HG03521 (cell line): ENCODE measurements around the gene AGFG2.

Experiments
- ATAC-seq: cut with Tn5 transposase; IDR thresholded peaks from one replicate; pipeline ENCODE4 v1.9.1; 2021; ENCODE audit warnings: mild to moderate bottlenecking, moderate library complexity; ENCODE audit not compliant: unreplicated experiment

Gene AGFG2

GRCh38 chr7:100583132-100584053 lies 44.4 kb downstream of the AGFG2 start:
- ATAC-seq: no peak

GRCh38 chr7:100584054-100584682 lies 45.2 kb downstream of the AGFG2 start:
- no peak for ATAC-seq

GRCh38 chr7:100584683-100585510 lies 45.9 kb downstream of the AGFG2 start:
- no peak for ATAC-seq

- peak; percentile 16 for ATAC-seq
Measured at GRCh38 chr7:100585511-100586265, 46.7 kb downstream of the AGFG2 start, which contains the start of gene LRCH4. Gene LRCH4 (minus strand): TSS chr7:100586129. CDS start chr7:100586100, 29 bp downstream.

GRCh38 chr7:100586266-100587025 lies 47.4 kb downstream of the AGFG2 start, which contains the start of gene FBXO24:
Gene FBXO24 (plus strand): TSS chr7:100586328. CDS start chr7:100586626, 298 bp downstream.
- peak; percentile 84 for ATAC-seq

- no peak for ATAC-seq
Measured at GRCh38 chr7:100588438-100588837, 49.4 kb downstream of the AGFG2 start.

GRCh38 chr7:100589341-100589947 lies 50.4 kb downstream of the AGFG2 start:
- no peak for ATAC-seq

- ATAC-seq: no peak
Measured at GRCh38 chr7:100590077-100590737, 51.2 kb downstream of the AGFG2 start.

GRCh38 chr7:100591596-100591995 lies 52.6 kb downstream of the AGFG2 start:
- no peak for ATAC-seq

GRCh38 chr7:100595188-100595587 lies 56.2 kb downstream of the AGFG2 start:
- no peak for ATAC-seq

GRCh38 chr7:100598425-100598824 lies 59.4 kb downstream of the AGFG2 start:
- no peak for ATAC-seq

GRCh38 chr7:100599911-100600729 lies 61.1 kb downstream of the AGFG2 start:
- ATAC-seq: no peak

- ATAC-seq: no peak
Measured at GRCh38 chr7:100600730-100601038, 61.7 kb downstream of the AGFG2 start.

GRCh38 chr7:100602889-100603725 lies 64.1 kb downstream of the AGFG2 start:
- ATAC-seq: no peak

- no peak for ATAC-seq
Measured at GRCh38 chr7:100603726-100604027, 64.7 kb downstream of the AGFG2 start.

- no peak for ATAC-seq
Measured at GRCh38 chr7:100604028-100604975, 65.3 kb downstream of the AGFG2 start.
